Femur (tissue), 1 donor: ENCODE measurements around the gene TFRC.
"Not testable (repeated sequence)": the region's sequence is repeated elsewhere in the genome, so short reads cannot be mapped to it uniquely, and the experiment has no call there.

ENCODE experiments used
- DNase-seq: peaks from one replicate; pipeline ENCODE4 v3.0.0-alpha.2; 2017

Gene TFRC

DNA sequence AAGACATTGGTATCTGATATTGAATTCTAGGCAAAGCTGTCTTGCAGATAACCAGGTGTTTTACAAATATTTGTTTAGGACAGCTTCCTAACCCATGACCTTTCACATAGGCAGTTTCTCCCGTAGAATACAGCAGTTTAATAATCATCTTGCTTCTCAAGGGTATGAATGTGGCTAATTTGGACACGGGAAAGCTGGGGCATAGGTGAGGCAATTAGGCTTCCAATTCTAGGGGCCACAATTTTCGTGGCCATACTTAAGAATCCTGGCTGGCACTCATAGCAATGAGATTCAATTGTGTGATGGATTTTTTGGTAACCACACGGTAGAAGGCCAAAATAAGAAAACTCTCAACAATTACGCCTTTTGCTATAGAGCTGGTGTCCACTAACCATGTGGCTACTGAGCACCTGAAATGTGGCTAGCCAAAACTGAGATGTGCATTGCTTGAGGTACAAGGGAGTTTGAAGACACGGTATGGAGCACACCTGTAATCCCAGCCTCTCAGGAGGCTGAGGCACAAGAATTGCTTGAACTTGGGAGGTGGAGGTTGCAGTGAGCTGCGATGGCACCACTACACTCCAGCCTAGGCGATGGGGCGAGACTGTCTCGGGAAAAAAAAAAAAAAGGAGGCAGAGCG, 34.4 kb downstream of the TFRC start:
- no peak for DNase-seq

DNA sequence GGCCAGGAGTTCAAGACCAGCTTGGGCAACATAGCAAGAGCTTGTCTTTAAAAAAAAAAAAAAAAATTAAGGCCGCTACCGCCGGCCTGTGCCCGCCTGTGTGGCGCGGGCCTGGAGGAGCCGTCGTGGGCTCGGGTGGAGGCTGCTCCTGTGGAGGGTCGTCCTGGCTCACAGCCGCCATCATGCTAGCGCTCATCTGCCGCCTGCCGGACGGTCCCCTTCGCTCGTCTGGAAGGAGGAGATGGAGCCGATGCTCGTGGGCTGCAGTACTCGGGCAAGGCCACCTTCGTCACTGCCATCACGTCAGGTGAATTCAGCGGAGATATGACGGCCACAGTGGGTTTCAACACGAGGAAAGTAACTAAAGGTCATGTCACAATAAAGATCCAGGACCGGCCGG, 37.4 kb downstream of the TFRC start:
- DNase-seq, result no peak

DNA sequence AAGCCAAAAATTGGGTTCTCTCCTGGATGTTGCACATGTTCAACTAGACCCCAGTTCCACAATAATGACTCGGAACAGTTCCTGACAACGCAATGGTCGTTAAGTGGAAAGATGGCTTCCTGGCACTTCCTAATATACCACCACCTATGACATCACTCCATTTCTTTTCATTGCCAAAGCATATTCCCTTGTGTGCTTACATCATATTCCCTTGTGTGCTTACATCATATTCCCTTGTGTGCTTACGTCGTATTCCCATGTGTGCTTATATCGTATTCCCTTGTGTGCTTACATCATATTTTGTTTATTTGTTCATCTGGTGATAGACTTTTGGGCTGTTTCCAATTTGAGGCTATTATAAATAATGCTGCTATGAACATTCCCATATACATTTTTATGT, 39.2 kb downstream of the TFRC start:
- no peak for DNase-seq

DNA sequence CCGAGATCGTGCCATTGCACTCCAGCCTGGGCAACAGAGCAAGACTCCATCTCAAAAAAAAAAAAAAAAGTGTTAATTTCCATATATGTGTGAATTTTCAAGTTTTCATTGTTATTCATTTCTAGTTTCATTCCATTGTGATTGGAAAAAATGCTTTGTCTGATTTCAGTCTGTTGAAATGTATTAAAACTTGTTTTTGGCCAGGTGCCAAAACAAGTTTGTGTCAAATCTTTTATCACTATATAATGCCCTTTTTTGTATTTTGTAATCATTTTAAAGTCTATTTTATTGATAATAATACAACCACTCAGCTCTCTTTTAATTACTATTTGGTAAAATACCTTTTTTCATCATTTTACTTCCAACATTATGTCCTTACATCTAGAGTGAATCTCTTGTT, 42.5 kb downstream of the TFRC start:
- DNase-seq, result no peak

DNA sequence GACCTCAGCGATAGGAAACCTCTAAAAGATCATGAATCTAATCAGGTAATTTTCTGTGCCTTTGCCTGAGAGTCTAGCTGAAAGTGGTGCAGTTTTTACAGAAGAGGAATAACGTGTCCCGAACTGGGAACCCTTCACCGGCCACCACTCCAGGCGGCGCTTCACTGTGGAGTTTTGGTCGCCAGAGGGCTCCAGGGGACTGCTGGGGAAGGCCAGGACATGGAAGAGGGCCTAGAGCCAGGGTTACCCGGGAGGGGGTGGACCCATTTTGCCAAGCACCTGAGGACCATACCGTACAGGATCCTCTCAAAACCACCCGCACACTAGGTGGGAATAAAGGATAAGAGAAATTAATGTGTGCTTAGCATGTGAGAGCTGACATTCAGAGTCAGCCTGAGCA, 55.8 kb downstream of the TFRC start:
- DNase-seq, result not testable (repeated sequence)

DNA sequence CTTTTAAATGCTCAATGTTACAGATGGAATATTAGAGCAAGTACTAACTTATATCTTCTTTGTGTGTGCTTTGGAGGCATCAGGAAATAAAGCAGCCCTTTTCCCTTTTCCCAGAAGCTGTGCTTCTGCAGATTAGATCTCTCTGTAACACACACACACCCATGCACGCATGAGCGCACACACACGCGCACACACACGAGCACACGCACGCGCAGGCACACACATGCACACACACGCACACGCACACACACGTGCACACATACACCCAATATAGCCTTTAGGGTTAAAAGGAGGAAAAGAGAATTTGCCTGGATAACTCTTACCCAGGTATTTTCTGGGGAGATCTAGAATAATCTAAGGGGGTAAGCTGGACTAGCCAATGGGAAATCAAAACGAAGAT, 56.9 kb downstream of the TFRC start:
- DNase-seq, result no peak

DNA sequence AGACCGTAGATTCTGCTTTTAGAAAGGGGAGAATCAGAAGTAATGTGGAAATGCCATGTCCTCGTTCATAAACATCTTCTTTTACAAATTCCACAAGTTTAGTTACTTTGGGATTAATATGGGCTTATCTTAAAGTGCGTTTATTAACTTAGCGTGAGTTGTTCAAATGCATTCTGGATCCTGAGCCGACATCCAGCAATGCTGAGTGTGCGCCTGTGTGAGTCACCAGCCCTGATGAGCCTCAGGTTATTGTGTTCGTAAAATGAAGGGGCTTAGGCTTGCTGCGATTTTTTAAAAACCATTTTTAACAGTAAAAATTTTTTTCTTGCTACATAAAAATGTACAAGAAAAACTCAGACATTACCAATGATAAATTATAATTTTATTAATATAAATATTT, 57.9 kb downstream of the TFRC start:
- no peak for DNase-seq

DNA sequence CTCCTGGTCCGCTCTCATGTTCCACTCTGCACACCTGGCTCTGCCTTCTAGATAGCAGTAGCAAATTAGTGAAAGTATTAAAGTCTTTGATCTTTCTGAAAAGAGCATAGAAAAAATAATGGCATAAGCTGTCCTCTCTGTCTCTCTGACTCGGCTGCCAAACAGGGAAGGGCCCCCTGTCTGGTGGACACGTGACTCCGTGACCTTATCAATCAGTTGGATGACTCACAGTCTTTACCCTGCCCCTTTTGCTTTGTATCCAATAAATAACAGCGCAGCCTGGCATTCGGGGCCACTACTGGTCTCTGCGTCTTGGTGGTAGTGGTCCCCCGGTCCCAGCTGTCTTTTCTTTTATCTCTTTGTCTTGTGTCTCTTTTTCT, 59.4 kb downstream of the TFRC start:
- DNase-seq, result not testable (repeated sequence)

DNA sequence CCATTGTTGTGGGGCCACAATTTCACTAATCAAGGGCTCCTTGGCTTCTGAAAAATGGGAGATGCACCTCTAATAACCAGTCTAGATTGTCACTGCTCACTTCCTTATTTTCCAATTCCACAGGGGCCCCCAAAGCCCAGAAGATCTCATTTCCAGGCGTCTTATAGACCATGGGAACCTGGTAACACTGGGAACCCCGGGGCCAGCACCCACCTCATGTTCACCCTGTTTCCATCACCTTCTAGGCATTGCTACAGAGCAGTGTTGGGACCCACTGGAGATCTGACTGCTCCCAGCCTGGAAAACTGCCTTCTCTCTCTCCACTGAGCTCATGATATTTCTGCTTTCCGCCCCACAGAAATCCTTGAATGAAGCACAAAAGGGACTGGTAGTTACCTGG, 61.5 kb downstream of the TFRC start:
- DNase-seq, result no peak

DNA sequence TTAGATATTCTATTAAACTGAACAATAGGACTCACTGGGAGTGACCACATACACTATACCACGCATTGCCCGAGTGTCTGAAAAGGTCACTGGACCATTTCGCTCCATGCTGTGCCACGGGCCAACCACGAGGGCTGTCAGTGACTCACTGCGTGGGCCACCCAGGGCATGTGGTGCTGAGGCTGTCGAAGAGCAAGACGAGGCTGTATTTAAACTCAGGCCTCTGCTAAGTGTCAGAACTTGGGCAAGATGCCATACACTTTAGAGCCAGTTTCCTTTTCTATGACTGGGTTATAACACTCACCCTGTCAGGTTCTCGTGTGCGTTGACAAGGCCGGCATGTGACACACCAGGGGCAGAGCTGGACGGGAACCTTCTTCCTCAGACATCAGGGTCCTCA, 62.3 kb downstream of the TFRC start:
- DNase-seq, result not testable (repeated sequence)

DNA sequence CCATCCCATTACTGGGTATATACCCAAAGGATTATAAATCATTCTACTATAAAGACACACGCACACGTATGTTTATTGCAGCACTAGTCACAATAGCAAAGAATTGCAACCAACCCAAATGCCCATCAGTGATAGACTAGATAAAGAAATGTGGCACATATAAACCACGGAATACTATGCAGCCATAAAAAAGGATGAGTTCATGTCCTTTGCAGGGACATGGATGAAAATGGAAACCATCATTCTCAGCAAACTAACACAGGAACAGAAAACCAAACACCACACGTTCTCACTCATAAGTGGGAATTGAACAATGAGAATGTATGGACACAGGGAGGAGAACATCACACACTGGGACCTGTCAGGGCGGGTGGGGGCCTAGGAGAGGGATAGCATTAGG, 63.7 kb downstream of the TFRC start:
- DNase-seq, result not testable (repeated sequence)

DNA sequence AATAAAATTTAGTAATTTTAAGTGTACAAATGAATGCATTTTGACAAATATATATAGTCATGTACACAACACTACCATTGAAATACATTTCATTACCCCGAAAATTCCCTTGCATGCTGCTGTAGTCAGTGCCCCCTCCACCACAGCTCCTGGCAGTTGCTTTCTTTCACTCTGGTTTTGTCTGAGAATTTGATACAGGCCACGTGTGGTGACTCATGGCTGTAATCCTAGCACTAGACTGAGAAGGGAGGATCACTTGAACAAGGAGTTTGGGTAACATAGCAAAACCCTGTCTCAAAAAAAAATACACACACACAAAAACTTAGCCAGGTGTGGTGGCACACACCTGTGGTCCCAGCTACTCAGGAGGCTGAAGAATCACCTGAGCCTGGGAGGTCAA, 65.4 kb downstream of the TFRC start:
- no peak for DNase-seq

DNA sequence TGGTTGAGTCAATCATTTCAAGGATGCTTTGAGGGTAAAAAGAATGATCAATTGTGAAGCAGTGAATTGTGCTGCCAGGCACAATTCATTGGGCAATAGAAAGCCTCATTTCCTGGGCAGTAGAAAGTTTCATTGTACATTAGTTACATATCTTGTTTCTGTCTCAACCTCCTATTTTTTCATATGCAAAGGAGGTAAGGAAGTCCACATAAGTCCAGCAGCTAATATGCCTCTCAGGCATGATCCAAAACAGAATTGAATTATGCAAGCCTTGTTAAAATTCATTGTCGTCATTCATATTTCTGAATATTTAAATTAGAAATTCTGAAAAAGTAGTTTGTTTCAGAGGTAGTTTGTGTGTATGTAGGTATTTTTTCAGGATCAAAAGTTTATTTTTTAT, 65.8 kb downstream of the TFRC start:
- DNase-seq, result no peak

DNA sequence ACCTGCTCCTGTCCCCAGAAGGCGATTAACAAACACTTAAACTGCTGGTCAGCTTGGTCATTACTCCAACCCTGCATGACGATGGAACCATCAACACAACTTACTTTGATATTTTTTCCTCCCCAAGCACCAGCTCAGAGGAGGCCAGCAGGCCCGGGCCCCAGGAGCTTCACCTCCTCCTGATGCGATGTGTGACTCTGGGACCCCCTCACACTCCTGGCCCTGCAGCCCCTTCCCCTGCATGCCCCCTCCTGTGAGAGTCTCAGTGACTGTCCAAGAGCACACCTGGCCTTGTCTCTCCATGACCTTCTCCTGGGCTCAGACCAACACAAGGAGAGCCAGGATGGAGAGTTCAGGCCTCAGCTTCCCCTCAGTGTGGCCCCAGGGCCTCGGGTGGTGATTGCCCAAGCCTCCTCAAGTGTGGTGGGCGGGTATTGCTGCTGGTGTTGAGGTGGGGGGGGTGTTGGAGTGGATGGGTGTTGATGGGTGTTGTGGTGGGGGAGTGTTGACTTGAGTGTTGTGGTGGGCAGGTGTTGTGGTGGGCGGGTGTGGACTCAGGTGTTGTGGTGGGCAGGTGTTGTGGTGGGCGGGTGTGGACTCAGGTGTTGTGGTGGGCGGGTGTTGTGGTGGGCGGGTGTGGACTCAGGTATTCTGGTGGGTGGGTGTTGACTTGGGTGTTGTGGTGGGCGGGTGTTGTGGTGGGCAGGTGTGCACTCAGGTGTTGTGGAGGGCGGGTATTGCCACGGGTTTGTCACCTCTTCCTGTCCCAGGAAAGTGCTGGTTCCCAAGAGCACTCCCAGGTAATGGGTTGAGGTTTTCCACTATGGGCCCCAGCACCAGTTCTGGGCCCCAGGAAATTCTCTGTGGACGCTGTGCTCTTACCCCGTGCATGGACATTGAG, 68.1 kb downstream of the TFRC start:
- DNase-seq, result no peak

DNA sequence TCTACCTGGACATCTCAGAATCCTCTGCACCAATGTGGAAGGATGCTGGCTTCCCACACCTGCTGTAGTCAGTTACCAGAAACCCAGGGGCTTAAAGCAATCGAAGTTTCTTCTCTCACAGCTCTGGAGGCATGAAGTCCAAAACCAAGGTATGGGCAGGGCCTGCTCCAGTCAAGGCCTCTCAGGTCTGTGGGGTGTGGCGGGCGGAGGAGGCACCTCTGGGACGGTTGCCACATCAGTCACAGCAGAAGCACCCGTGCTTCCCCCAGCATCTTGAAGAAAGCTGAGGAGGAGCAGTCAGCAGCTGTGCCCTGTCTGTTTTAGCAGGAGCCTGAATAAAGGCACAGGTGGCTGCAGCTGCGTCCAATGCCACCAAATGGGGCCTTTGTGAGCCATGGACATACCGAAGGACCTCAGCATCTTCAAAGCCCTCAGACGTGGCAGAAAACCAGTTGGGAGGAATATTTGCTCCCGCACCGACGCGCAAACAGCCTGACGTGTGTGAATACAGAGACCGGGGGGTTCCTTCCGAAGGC, 68.9 kb downstream of the TFRC start:
- DNase-seq, result no peak

DNA sequence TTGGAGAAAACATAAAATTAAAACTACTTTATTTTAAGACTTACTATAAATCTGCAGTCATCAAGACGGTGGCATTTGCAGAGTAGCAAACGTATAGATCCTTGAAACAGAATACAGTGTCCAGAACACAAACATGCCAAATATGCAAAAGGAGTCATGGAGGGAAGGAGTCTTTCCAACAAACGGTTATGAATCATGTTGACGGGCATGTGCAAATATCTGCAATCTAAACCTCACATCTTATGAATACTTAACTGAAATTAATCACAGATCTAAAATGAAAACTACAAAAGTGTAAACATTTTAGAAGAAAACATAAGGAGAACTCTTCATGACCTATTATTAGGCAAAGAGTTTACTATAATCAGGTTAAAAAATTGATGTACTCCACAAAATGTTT, 69.4 kb downstream of the TFRC start:
- DNase-seq, result no peak

DNA sequence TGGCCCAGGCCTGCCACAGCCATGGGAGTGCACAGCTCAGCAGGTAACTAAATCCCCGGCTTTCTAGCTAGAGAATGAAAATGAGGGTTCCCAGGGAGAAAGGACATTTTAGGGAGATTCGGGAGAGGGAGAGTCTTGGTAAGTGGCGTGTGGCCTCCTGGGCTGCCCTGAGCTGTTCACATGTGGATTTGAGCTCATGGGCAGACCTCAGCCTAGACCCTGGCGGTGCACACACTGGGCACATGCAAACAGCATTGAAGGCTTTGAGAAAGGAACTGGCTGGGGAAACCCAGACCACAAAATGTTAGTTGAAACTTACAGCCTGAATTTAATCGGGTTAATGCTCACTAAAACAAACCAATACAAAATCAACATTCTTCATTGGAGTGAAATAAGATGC, 72.4 kb downstream of the TFRC start:
- no peak for DNase-seq

DNA sequence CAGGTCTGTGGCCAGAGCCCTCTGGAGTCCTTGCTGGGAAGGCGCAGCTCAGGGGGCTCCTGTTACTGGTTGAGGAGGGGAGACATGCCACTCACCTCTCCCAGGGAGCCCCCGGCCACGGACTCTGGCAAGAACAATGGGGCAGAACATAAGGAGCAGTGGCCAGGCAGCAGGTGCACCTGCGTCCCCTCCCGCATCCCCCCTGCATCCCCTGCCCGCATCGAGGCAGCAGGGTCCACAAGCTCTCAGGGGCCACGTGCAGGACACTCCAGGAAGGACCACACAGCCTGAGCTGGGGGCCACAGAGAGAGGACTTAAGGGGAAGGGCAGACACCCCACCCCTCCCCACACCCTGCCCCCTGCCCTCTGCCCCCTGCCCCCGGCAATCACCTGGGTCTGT, 73.0 kb downstream of the TFRC start:
- no peak for DNase-seq

DNA sequence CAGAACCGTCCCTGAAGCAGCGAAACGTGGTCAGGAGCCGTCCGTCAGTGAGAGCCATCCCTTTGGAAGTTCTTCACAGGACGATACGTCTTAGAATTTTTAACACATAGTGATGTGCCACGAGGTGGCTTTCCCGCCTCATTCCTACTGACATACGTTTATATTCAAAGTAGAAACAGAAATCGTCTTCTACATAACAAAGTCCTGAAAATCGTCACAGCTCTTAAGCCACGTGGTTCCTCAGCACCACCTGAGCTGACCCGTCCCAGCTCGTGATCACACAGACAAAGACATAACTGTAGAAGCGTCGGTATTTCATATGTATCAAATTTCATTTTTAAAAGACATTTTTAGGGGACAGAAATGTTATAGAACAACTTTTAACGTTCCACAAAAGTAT, 73.5 kb downstream of the TFRC start:
- no peak for DNase-seq

DNA sequence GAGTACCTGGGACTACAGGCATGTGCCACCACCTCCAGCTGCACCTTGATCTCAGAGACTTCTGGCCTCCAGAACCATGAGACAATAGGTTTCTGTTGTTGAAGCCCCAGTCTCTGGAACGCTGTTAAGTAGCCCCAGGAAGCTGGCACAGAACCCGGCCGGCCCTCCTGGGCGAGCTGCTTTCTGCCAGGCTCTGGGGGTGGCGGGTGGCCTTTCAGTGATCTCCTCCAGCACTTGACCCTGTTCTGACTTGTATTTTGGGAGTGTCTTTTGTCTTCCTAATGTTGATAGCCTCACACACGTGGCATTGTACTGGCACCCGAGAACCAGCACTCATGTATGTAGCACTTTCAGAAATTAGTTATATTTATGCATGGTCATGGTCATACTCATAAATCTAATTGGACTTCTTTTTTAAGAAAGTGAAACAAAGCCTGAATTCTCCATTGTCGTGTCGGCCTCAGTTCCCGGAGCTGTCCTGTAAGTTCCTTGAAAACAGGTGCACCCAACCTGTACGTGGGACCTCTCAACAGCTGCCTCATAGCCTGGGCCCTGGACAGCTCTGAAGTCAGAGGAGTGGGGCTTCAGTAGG, 74.0 kb downstream of the TFRC start:
- no peak for DNase-seq

DNA sequence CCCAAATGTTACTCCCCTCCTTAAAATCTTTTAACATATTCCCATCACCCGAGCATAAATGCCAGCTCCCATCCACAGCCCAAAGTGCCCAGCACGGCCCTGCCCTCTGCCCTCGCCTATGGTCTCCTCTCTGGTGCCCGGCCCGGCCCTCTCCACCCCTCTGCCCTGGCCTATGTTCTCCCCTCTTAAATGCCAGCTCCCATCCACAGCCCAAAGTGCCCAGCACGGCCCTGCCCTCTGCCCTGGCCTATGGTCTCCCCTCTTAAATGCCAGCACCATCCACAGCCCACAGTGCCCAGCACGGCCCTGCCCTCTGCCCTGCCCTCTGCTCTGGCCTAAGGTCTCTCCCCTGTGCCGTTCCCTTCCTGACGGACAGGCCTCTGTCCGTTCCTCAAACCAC, 76.6 kb downstream of the TFRC start:
- DNase-seq, result not testable (repeated sequence)

DNA sequence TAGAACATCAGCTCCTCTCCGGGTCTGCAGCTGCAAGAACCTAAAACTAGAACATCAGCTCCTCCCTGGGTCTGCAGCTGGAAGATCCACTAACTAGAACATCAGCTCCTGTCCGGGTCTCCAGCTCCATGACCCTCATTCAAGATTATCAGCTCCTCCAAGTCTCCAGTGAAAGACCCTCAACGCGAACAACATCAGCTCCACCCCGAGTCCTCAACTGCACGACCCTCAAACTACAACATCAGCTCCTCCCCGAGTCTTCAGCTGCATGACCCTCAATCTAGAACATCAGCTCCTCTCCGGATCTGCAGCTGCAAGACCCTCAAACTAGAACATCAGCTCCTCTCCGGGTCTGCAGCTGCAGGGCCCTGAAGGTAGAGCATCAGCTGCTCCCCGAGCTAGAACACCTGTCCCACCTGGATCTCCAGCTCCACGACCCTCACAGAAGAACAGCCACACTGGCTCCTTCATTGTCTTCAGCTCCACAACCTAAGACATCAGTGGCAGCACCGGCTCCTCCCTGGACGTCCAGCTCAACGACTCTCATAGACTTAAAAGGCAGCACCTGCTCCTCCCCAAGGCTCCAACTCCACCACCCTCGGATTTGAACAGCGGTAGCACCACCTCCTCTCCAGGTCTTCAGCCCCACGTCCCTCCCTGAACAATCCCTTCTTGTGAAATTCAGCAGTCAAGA, 77.4 kb downstream of the TFRC start:
- DNase-seq, result not testable (repeated sequence)

DNA sequence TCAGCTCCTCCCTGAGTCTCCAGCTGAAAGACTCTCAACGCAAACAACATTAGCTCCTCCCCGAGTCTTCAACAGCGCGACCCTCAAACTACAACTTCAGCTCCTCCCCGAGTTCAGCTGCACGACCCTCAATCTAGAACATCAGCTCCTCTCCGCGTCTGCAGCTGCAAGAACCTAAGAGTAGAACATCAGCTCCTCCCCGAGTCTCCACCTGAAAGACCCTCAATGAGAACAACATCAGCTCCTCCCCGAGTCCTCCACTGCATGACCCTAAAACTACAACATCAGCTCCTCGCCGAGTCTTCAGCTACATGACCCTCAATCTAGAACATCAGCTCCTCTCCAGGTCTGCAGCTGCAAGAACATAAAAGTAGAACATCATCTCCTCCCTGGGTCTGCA, 78.3 kb downstream of the TFRC start:
- DNase-seq, result no peak
